ENCODE data around the gene UQCRH.

The UQCRH gene

GRCh38 chr1:46303038-46303871 is at the start of gene UQCRH, which contains the start of gene LRRC41:
TSS of gene UQCRH (plus strand) at chr1:46303698. CDS start at chr1:46303767, 69 bp downstream.
TSS of gene LRRC41 (minus strand) at chr1:46303616. CDS start at chr1:46303322, 294 bp downstream.
- Mint-ChIP-seq H3K27ac (peak within 1 kb of the TSS; percentile 99), H3K36me3 (ENCODE audit: low read depth) (peaks cover 33% of the 10 kb centered on the region), H3K4me1 (peaks cover 53% of the 10 kb centered on the region), H3K9me3 (no peaks in the 10 kb centered on the region), H3K4me3 (peak within 1 kb of the TSS; percentile 96), H3K27me3 (no peaks in the 10 kb centered on the region)
- peak; percentile 83 for ATAC-seq
- peak; percentile 93 for DNase-seq

GRCh38 chr1:46254668-46255067 is 48.8 kb upstream of the UQCRH start:
- Mint-ChIP-seq H3K4me3 (no peak overlapping the region), H3K36me3 (ENCODE audit: low read depth) (peaks cover 57% of the 10 kb centered on the region)

GRCh38 chr1:46256523-46256922 is 47.0 kb upstream of the UQCRH start:
- DNase-seq: no peak
- Mint-ChIP-seq H3K27me3 (no peaks in the 10 kb centered on the region), H3K9me3 (no peaks in the 10 kb centered on the region), H3K36me3 (ENCODE audit: low read depth) (peaks cover 62% of the 10 kb centered on the region), H3K27ac (no peak overlapping the region), H3K4me3 (no peak overlapping the region), H3K4me1 (peaks cover 4% of the 10 kb centered on the region)
- no peak for ATAC-seq

More at GRCh38 chr1:46254668-46255067, 48.8 kb upstream of the UQCRH start:
- H3K4me1 Mint-ChIP-seq: peaks cover 6% of the 10 kb centered on the region
- DNase-seq: no peak
- H3K27me3 Mint-ChIP-seq: no peaks in the 10 kb centered on the region
- H3K27ac Mint-ChIP-seq: no peak overlapping the region
- no peak for ATAC-seq
- no peaks in the 10 kb centered on the region for H3K9me3 Mint-ChIP-seq

GRCh38 chr1:46262508-46262907 is 41.0 kb upstream of the UQCRH start:
- H3K27ac Mint-ChIP-seq: no peak overlapping the region

GRCh38 chr1:46263146-46263545 is 40.4 kb upstream of the UQCRH start:
- no peaks in the 10 kb centered on the region for H3K27me3 Mint-ChIP-seq
- DNase-seq (no peak), ATAC-seq (no peak)
- H3K27ac Mint-ChIP-seq: no peak overlapping the region
- peaks cover 76% of the 10 kb centered on the region for H3K36me3 Mint-ChIP-seq (ENCODE audit: low read depth)
- H3K9me3 Mint-ChIP-seq: no peaks in the 10 kb centered on the region
- H3K4me1 Mint-ChIP-seq: no peaks in the 10 kb centered on the region
- no peak overlapping the region for H3K4me3 Mint-ChIP-seq

More at GRCh38 chr1:46262508-46262907, 41.0 kb upstream of the UQCRH start:
- ATAC-seq (no peak), DNase-seq (no peak)
- H3K4me1 Mint-ChIP-seq: no peaks in the 10 kb centered on the region
- H3K27me3 Mint-ChIP-seq: no peaks in the 10 kb centered on the region
- H3K4me3 Mint-ChIP-seq: no peak overlapping the region
- H3K9me3 Mint-ChIP-seq: no peaks in the 10 kb centered on the region
- H3K36me3 Mint-ChIP-seq (ENCODE audit: low read depth): peaks cover 74% of the 10 kb centered on the region

GRCh38 chr1:46268578-46268977 is 34.9 kb upstream of the UQCRH start:
- no peaks in the 10 kb centered on the region for H3K9me3 Mint-ChIP-seq
- H3K4me3 Mint-ChIP-seq: no peak overlapping the region
- peaks cover 73% of the 10 kb centered on the region for H3K36me3 Mint-ChIP-seq (ENCODE audit: low read depth)

GRCh38 chr1:46274225-46275029 is 29.1 kb upstream of the UQCRH start:
- DNase-seq: no peak
- Mint-ChIP-seq H3K27ac (no peak overlapping the region), H3K4me1 (no peaks in the 10 kb centered on the region), H3K27me3 (no peaks in the 10 kb centered on the region), H3K9me3 (no peaks in the 10 kb centered on the region), H3K36me3 (ENCODE audit: low read depth) (peaks cover 67% of the 10 kb centered on the region), H3K4me3 (no peak overlapping the region)
- ATAC-seq: no peak

More at GRCh38 chr1:46268578-46268977, 34.9 kb upstream of the UQCRH start:
- Mint-ChIP-seq H3K27me3 (no peaks in the 10 kb centered on the region), H3K4me1 (no peaks in the 10 kb centered on the region), H3K27ac (no peak overlapping the region)
- DNase-seq (no peak), ATAC-seq (no peak)

GRCh38 chr1:46275030-46275337 is 28.5 kb upstream of the UQCRH start:
- DNase-seq: no peak
- no peaks in the 10 kb centered on the region for H3K9me3 Mint-ChIP-seq
- H3K36me3 Mint-ChIP-seq (ENCODE audit: low read depth): peaks cover 62% of the 10 kb centered on the region
- H3K27ac Mint-ChIP-seq: no peak overlapping the region
- ATAC-seq: no peak
- H3K4me1 Mint-ChIP-seq: no peaks in the 10 kb centered on the region
- no peak overlapping the region for H3K4me3 Mint-ChIP-seq
- no peaks in the 10 kb centered on the region for H3K27me3 Mint-ChIP-seq

- no peak for DNase-seq
- no peak for ATAC-seq
- Mint-ChIP-seq H3K9me3 (no peaks in the 10 kb centered on the region), H3K27me3 (no peaks in the 10 kb centered on the region), H3K36me3 (ENCODE audit: low read depth) (peaks cover 63% of the 10 kb centered on the region), H3K4me1 (no peaks in the 10 kb centered on the region), H3K27ac (no peak overlapping the region), H3K4me3 (no peak overlapping the region)
Observed at GRCh38 chr1:46277658-46278373, 25.7 kb upstream of the UQCRH start.

GRCh38 chr1:46278807-46279206 is 24.7 kb upstream of the UQCRH start:
- Mint-ChIP-seq H3K36me3 (ENCODE audit: low read depth) (peaks cover 60% of the 10 kb centered on the region), H3K27ac (no peak overlapping the region), H3K9me3 (no peaks in the 10 kb centered on the region), H3K27me3 (no peaks in the 10 kb centered on the region), H3K4me1 (no peaks in the 10 kb centered on the region), H3K4me3 (no peak overlapping the region)
- ATAC-seq (no peak), DNase-seq (no peak)

GRCh38 chr1:46280092-46280491 is 23.4 kb upstream of the UQCRH start:
- Mint-ChIP-seq H3K4me1 (no peaks in the 10 kb centered on the region), H3K27me3 (no peaks in the 10 kb centered on the region), H3K9me3 (no peaks in the 10 kb centered on the region), H3K27ac (no peak overlapping the region), H3K36me3 (ENCODE audit: low read depth) (peaks cover 56% of the 10 kb centered on the region), H3K4me3 (no peak overlapping the region)
- ATAC-seq: no peak
- no peak for DNase-seq

- Mint-ChIP-seq H3K9me3 (no peaks in the 10 kb centered on the region), H3K27me3 (no peaks in the 10 kb centered on the region), H3K36me3 (ENCODE audit: low read depth) (peaks cover 50% of the 10 kb centered on the region), H3K27ac (no peak overlapping the region), H3K4me1 (peaks cover 2% of the 10 kb centered on the region), H3K4me3 (no peak overlapping the region)
- no peak for ATAC-seq
- DNase-seq: no peak
Observed at GRCh38 chr1:46281021-46281420, 22.5 kb upstream of the UQCRH start.

GRCh38 chr1:46284058-46284457 is 19.4 kb upstream of the UQCRH start:
- Mint-ChIP-seq H3K9me3 (no peaks in the 10 kb centered on the region), H3K4me1 (peaks cover 10% of the 10 kb centered on the region), H3K4me3 (no peak overlapping the region), H3K36me3 (ENCODE audit: low read depth) (peaks cover 43% of the 10 kb centered on the region), H3K27me3 (no peaks in the 10 kb centered on the region), H3K27ac (no peak overlapping the region)
- no peak for ATAC-seq
- no peak for DNase-seq
